GM18951 (cell line): ENCODE data around the gene PPP5C.
"Not testable (repeated sequence)": the region's sequence is repeated elsewhere in the genome, so short reads cannot be mapped to it uniquely, and the experiment has no call there.

Experiments
- POLR2A ChIP-seq: IDR thresholded peaks from 4 replicates; pipeline ENCODE4 v1.6.1; 2011; ENCODE audit warnings: mild to moderate bottlenecking; ENCODE audit not compliant: insufficient read length, insufficient read depth; ENCODE audit errors: extremely low read depth
- in situ Hi-C: fragments of 300-500 bp; cut with MboI; formaldehyde crosslinking; loops from one replicate; pipeline ENCODE4 v1.12.0; 2022; ENCODE audit warnings: low sequenced_read_pairs, mixed read lengths, inconsistent platforms; ENCODE audit not compliant: unreplicated experiment

Gene PPP5C

GRCh38 chr19:46317339-46317738, 29.5 kb upstream of the PPP5C start:
- in situ Hi-C loops: no loop called here
- TF ChIP-seq POLR2A: no peak

DNA sequence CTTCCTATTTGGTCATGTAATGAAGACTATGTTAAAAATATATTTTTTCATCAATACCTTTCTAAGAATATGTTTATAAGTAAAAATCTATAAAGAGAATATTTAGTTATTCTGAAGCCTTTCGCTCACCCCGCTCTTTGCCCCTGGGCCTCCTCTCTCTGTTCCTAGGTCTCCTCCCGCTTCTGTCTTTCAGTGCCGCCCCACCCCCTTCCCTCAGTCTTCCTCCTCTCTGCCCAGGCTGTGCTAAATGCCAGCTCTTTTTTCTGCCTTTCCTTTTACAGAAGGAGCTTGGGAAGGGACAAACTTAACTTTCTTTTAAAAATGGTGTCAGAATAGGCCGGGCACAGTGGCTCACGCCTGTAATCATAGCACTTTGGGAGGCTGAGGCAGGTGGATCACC, 27.3 kb upstream of the PPP5C start:
- no peak for TF ChIP-seq POLR2A
- in situ Hi-C loops: no loop called here

DNA sequence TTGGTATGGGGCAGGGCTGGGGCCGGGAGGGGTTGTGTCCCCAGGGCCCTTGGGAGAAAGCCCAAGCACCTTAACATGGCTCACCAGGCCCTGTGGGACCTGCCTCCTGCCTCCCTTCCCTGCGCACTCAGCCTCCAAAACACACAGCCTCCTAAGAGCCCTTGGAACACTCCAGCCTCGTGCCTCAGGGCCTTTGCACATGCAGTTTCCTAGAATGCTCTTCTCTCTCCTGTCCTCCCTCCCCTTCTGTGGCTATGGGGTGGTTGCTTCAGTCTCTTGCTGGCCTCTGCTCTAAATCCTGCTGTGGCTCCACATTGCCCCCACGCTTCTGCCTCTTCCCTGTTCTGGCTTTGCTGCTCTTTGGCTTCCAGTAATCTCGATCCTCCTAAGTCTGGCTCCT, 26.3 kb upstream of the PPP5C start:
- in situ Hi-C loops: no loop called here
- TF ChIP-seq POLR2A: no peak

DNA sequence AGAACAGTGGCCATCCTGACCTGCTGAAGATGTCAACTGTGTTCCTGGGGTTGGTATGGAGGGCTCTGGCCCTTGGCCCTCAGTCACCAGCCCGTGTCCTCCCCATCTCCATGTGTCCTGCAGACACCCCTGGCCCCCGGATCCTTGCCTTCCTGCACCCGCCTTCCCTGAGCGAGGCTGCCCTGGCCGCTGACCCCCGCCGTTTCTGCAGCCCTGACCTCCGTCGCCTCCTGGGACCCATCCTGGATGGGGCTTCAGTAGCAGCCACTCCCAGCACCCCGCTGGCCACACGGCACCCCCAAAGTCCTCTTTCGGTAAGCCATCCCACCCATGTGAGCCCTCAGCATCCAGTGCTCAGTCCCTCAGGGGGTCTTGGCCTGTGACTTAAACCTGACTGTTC, 25.2 kb upstream of the PPP5C start:
- TF ChIP-seq POLR2A: no peak
- in situ Hi-C loops: no loop called here

GRCh38 chr19:46323227-46323626, 23.7 kb upstream of the PPP5C start:
- in situ Hi-C loops: not testable (repeated sequence)

- in situ Hi-C loops: no loop called here
- no peak for TF ChIP-seq POLR2A
Measured at GRCh38 chr19:46324277-46324676, 22.6 kb upstream of the PPP5C start.

DNA sequence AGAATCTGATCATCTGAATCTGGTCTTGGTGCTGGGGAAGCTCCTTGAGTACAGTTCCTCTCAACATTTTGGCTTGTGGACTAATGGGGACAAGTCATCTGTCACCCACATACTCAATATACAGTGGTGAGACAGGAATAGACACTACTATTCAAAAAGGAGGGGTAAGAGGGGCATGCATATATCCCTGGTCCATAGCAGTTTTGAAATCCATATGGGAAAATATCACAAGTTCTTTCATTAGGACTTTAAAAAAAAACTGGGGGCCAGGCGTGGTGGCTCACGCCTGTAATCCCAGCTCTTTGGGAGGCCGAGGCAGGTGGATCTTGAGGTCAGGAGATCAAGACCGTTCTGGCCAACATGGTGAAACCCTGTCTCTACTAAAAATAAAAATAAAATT, 20.3 kb upstream of the PPP5C start:
- in situ Hi-C loops: no loop called here
- no peak for TF ChIP-seq POLR2A

DNA sequence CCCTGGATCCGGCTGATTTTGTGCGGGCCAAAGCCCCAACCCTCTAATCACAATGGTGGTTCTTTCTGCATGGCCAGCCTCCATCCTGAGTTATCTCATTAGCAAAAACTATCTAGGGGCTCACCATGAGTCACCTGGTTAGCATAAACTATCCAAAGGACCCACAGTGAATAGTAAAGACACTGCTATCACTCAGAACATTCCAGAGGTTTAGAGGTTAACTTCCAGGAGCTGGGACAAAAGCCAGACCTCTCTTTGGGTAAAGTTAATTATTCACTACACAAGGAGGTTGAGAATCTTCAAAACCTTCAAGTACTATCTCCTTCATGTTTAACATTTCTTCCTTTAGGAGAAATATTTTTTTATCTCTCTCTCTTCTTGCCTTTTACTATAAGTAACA, 18.8 kb upstream of the PPP5C start:
- in situ Hi-C loops: no loop called here
- no peak for TF ChIP-seq POLR2A

DNA sequence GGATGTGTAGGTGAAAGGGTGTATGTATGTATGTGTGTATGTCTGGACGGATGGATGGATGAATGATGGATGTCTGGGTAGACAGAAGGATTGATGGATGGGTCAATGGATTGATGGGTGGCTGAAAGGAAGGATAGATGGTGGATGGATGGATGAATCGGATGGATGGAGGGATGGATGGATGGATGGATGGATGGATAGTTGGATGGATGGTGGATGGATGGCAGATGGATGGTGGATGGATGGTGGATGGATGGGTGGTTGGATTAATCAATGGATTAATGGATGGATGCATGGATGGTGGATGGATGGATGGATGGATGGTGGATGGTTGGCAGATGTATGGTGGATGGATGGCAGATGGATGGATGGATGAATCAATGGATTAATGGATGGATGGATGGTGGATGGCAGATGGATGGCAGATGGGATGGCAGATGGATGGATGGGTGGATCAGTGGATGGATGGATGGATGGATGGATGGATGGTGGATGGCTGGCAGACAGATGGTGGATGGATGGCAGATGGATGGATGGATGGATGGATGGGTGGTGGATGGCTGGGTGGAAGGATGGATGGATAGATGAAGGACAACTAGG, 16.5 kb upstream of the PPP5C start:
- in situ Hi-C loops: no loop called here
- TF ChIP-seq POLR2A: no peak

GRCh38 chr19:46337487-46337886, 9.4 kb upstream of the PPP5C start:
- no peak for TF ChIP-seq POLR2A

DNA sequence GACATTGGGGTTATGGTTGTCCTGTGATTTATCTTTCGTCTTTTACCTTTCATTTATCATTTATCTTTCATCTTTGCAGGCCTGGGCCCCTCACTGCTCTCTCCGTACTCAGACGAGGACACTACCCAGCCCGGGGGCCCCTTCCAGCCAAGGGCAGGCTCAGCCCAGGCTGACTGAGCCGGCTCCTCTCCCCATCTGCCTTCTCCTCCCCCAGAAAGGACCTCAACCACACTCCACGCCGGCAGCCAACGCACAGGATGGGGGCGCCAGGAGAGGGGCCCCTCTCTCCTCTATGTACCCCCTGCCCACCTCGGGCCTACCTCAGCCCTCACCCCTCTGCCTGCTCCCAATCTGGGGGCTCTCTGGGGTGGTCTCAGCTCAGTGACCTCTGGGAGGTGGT, 7.4 kb upstream of the PPP5C start:
- TF ChIP-seq POLR2A: no peak
- in situ Hi-C loops: no loop called here

More at GRCh38 chr19:46337487-46337886, 9.4 kb upstream of the PPP5C start:
- in situ Hi-C loops: no loop called here

DNA sequence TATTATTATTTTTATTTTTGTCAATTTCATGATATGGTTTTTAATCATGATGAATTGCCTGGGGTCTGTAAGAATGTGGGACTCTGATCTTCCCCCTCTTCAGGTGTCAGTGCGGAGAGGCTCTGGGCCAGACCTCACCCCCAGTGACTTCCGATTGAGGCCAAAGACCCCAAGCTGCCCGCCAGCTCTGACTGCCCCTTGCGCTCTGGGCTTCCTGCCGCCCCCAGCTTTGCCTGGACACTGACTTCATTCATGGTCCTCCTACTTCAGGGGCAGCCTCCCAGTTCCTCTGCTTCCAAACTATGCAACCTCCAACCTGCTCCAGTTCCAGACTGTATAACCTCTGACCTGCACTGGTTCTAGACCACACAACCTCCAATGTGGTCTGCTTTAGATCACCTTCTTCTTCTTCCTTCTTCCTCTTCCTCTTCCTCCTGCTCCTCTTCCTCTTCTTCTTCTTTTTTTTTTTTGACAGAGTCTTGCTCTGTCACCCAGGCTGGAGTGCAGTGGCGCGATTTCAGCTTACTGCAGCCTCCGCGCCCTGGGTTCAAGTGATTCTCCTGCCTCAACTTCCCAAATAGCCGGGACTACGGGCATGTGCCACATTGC, 6.7 kb upstream of the PPP5C start:
- no peak for TF ChIP-seq POLR2A
- in situ Hi-C loops: no loop called here

DNA sequence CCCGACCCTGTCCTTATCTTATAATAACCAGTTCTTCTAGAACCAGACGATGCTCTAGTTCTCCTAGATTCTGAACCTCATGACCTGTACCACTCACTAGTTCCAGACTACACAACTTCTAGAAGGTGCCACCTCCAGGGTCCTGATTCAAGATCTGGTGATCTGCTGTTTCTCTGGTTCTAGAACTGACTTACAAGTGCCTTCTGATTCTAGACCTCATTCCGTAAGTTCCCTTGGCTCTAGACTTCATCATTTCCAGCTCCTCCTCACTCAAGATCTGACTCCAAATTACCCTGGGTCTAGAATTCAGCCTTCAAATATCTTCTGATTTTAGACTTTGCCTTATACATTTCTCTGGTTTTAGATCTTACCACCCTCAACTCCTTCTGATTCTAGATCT, 5.0 kb upstream of the PPP5C start:
- in situ Hi-C loops: no loop called here
- no peak for TF ChIP-seq POLR2A

DNA sequence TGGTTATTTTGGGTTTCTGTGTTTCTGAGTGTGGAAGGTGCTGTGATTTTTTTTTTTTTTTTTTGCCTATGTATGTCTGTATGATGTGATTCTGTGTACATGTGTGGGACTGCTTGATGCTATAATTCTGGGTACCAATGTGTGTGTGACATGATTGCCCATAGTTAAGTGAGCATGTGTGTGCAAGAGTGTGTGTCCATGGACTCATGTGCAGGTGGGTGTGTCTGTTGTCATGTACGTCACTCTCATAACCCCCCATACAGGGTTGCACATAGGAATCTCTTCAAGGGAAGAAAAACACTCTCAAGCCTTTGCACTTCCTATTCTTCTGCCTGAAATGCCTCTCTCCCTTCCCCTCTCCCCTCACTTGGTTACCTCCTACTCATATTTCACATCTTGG, 2.5 kb upstream of the PPP5C start:
- no peak for TF ChIP-seq POLR2A
- in situ Hi-C loops: no loop called here

DNA sequence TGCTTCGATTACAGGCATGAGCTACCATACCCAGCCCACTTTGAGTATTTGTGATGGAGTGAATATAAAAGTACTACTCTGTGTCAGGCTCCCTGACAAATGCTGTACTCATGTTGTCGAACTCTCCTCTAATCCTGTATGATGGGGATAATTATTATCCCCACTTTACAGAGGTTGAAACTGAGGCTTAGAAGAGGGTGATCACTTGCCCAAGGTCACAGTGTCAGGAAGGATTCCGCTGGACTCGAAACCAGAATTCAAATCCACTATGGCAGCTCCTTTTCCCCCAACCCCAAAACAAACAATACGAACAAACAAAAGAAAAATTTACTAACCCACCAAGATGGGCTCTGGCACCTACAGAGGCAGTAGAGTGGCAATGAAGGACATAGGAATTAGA, 1.7 kb upstream of the PPP5C start:
- no peak for TF ChIP-seq POLR2A

More for the DNA sequence above, 1.7 kb upstream of the PPP5C start:
- in situ Hi-C loops: no loop called here
